Renal cortex interstitium (tissue), 15 donors: ENCODE measurements around the gene CGB5. TPM values are rescaled to one million over a fixed set of nuclear protein-coding genes. Genes with fewer than 3 reads are reported as not detected.
A peak's percentile ranks its signal among the peaks of the same experiment; 100 is the strongest.
"Not testable (repeated sequence)": the region's sequence is repeated elsewhere in the genome, so short reads cannot be mapped to it uniquely, and the experiment has no call there.

Source experiments
- DNase-seq, 11 donors: peaks; one replicate each; pipeline ENCODE4 v3.0.0-alpha.2; 2013; ENCODE audit warnings: low read depth in 9 of 11, low spot score in 4 of 11; ENCODE audit errors: extremely low read depth in 1 of 11
- long read RNA-seq, 16 experiments: transcript quantifications; one replicate each; lab custom pipeline, GENCODE V29; 2026
- polyA plus RNA-seq, 3 donors: library from polyadenylated mRNA; unstranded; fragments of 120-200 nt; gene quantifications; one replicate each; pipeline ENCODE4 v1.2.1, GENCODE V29; 2013; ENCODE audit not compliant: insufficient read length in 3 of 3

The CGB5 gene
- polyA plus RNA-seq, result under 1 TPM in 1 of 3 donors, not detected in 2; 0.34 TPM
- long read RNA-seq, donor 1, result 0 reads
- long read RNA-seq, donor 2, partial matches to known transcripts, result 0 of 1 reads
- long read RNA-seq, donor 2, other reads (novel, unspliced or antisense), result 0 of 1 reads
- long read RNA-seq, donor 3, result 0 reads
- long read RNA-seq, donor 4, result 0 reads
- long read RNA-seq, donor 5, result 0 reads
- long read RNA-seq, donor 6, result 0 reads
- long read RNA-seq, donor 7, result 0 reads
- long read RNA-seq, donor 8, result 0 reads
- long read RNA-seq, donor 9, result 0 reads
- long read RNA-seq, donor 10, result 0 reads
- long read RNA-seq, donor 11, result 0 reads
- long read RNA-seq, donor 12, result 0 reads
- long read RNA-seq, donor 13, result 0 reads
- long read RNA-seq, donor 14, result 0 reads
- long read RNA-seq, donor 15, result 0 reads
- long read RNA-seq, donor 16, result 0 reads

- not testable (repeated sequence) for DNase-seq
Observed at GRCh38 chr19:49043548-49043947, at the start of gene CGB5. Gene CGB5 (plus strand): TSS chr19:49043848. CDS start chr19:49044210, 362 bp downstream.

GRCh38 chr19:48994035-48994386, 49.6 kb upstream of the CGB5 start:
- DNase-seq, result no peak

GRCh38 chr19:48997972-48998371, 45.7 kb upstream of the CGB5 start:
- DNase-seq, result no peak

- DNase-seq, result peak in 1 of 11 donors; percentile 52
Observed at GRCh38 chr19:48999481-49000325, 43.9 kb upstream of the CGB5 start.

- DNase-seq, result no peak
Observed at GRCh38 chr19:49004133-49004532, 39.5 kb upstream of the CGB5 start.

- DNase-seq, result no peak
Observed at GRCh38 chr19:49004964-49005614, 38.6 kb upstream of the CGB5 start.

- DNase-seq, result no peak
Observed at GRCh38 chr19:49006905-49007304, 36.7 kb upstream of the CGB5 start.

- DNase-seq, result no peak
Observed at GRCh38 chr19:49009828-49010227, 33.8 kb upstream of the CGB5 start.

- no peak for DNase-seq
Observed at GRCh38 chr19:49010453-49010852, 33.2 kb upstream of the CGB5 start.

GRCh38 chr19:49011194-49011593, 32.5 kb upstream of the CGB5 start:
- no peak for DNase-seq

GRCh38 chr19:49014123-49014869, 29.4 kb upstream of the CGB5 start:
- DNase-seq, result no peak

GRCh38 chr19:49014870-49015255, 28.8 kb upstream of the CGB5 start:
- DNase-seq, result no peak

- no peak for DNase-seq
Observed at GRCh38 chr19:49016067-49016839, 27.4 kb upstream of the CGB5 start.

GRCh38 chr19:49017041-49017665, 26.5 kb upstream of the CGB5 start, which contains the start of gene LHB:
Gene LHB (minus strand): TSS chr19:49017091. CDS start chr19:49017081, 10 bp downstream.
- DNase-seq, result no peak

- peak in 1 of 11 donors; percentile 17 for DNase-seq
Observed at GRCh38 chr19:49017666-49018351, 25.8 kb upstream of the CGB5 start.

- not testable (repeated sequence) for DNase-seq
Observed at GRCh38 chr19:49018388-49019241, 25.0 kb upstream of the CGB5 start.
